OCI-LY3 (cell line): ENCODE results near the gene GRM8.

ENCODE experiments used
- CTCF ChIP-seq: fragments of 200-600, 300-600 bp; sonication (generic); IDR thresholded peaks from 2 replicates; pipeline ENCODE4 v1.5.1; 2014; ENCODE audit warnings: antibody characterized with exemption, low read length, low read depth
- EZH2phosphoT487 ChIP-seq: fragments of 200-600 bp; shearing (Covaris generic); IDR thresholded peaks from 2 replicates; pipeline ENCODE4 v1.6.1; 2018; ENCODE audit warnings: antibody characterized with exemption, mixed run types, low read depth

DNA sequence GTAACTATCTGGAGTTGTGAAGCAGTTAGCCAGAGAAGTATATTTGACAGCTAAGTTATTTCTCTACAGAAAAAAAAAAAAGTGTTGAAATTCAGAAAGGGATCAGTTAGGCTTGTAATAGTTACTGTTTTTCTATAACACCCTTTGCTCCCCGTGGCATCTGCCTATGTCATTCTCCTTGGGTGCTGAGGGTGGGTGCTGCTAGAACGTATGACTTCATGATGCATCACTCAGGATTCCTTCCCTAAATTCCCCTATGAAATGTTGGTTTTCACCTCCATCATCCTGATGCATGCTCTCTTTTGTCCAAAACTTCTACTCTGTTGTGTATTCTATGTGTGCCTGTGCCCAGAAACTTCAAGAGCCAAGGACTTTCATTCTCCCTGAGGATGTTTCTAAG is 536.4 kb downstream of the GRM8 start:
- no peak for TF ChIP-seq CTCF
- no peak for TF ChIP-seq EZH2phosphoT487
